Upper lobe of right lung (tissue), 1 donor: ENCODE data around the gene TRPM1. TPM values are rescaled to one million over a fixed set of nuclear protein-coding genes. Genes with fewer than 3 reads are reported as not detected.

Source experiments
- ATAC-seq: fragments of 200-7000 bp; cut with Tn5 transposase; one replicate; pipeline ENCODE4 v1.9.1; 2020; ENCODE audit warnings: mild to moderate bottlenecking, moderate library complexity
- DNase-seq: peaks from one replicate; pipeline ENCODE4 v3.0.0-alpha.2; 2020
- H3K27ac ChIP-seq: fragments of 200-600 bp; one replicate; pipeline ENCODE4 v1.8.0; 2022
- H3K27me3 ChIP-seq: fragments of 200-600 bp; one replicate; pipeline ENCODE4 v1.8.0; 2022; ENCODE audit warnings: mild to moderate bottlenecking
- H3K36me3 ChIP-seq: fragments of 200-600 bp; one replicate; pipeline ENCODE4 v1.8.0; 2022
- H3K4me1 ChIP-seq: fragments of 200-600 bp; one replicate; pipeline ENCODE4 v1.8.0; 2022
- H3K4me3 ChIP-seq: fragments of 200-600 bp; one replicate; pipeline ENCODE4 v1.8.0; 2022; ENCODE audit warnings: mild to moderate bottlenecking
- H3K9me3 ChIP-seq: fragments of 200-600 bp; one replicate; pipeline ENCODE4 v1.8.0; 2022
- intact Hi-C: fragments of 100-400 bp; cut with DNase I; formaldehyde crosslinking; loops from one replicate; pipeline ENCODE4 v1.11.0; 2022
- total RNA-seq: library from RNA; stranded (reverse); fragmentation: NEBNext Ultra II Directional; extraction: Animal tissue kit (Norgen Biotek cat#: 25700); gene quantifications from one replicate; pipeline ENCODE4 v1.2.1, GENCODE V29; 2021
- TF ChIP-seq, protein P1 (sequence below): fragments of 200-600 bp; IDR thresholded peaks from one replicate; pipeline ENCODE4 v1.8.0; 2022; ENCODE audit warnings: antibody characterized with exemption
- donor health status: DM: no; HTN: yes; CAD: no; lungs with severe emphysema.

Gene TRPM1
- total RNA-seq, 1 donor from 2014 or later, result not detected

DNA sequence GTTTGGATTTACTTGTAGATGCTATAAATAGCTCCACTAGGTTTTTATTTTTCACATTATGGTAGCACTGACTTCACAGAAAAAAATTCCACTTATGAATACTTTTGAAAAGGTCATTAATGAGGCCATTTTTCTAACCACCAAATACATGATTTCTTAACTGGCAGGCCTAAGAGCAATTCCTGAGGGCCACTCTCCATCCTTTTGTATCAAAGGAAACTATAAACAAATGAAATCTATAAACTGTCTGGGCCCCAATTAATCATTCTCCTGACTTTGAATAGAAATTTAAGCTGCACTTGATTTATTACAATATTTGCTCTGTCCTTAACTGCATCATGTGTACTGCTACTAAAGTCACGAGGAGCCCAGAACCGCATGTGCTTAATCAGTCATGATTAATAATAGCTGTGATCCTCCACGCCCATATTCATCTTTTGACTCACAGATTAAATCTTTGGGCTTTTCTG is 85.0 kb downstream of the TRPM1 start:
- no peaks in the 10 kb centered on the region for H3K36me3 ChIP-seq
- TF ChIP-seq, protein P1, sequence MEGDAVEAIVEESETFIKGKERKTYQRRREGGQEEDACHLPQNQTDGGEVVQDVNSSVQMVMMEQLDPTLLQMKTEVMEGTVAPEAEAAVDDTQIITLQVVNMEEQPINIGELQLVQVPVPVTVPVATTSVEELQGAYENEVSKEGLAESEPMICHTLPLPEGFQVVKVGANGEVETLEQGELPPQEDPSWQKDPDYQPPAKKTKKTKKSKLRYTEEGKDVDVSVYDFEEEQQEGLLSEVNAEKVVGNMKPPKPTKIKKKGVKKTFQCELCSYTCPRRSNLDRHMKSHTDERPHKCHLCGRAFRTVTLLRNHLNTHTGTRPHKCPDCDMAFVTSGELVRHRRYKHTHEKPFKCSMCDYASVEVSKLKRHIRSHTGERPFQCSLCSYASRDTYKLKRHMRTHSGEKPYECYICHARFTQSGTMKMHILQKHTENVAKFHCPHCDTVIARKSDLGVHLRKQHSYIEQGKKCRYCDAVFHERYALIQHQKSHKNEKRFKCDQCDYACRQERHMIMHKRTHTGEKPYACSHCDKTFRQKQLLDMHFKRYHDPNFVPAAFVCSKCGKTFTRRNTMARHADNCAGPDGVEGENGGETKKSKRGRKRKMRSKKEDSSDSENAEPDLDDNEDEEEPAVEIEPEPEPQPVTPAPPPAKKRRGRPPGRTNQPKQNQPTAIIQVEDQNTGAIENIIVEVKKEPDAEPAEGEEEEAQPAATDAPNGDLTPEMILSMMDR, result no peak
- ATAC-seq, result peak; percentile 40
- intact Hi-C loops, result no loop called here
- H3K27ac ChIP-seq, result no peak overlapping the region
- peaks cover 12% of the 10 kb centered on the region for H3K9me3 ChIP-seq
- no peaks in the 10 kb centered on the region for H3K27me3 ChIP-seq
- H3K4me1 ChIP-seq, result no peaks in the 10 kb centered on the region
- no peak for DNase-seq
- no peak overlapping the region for H3K4me3 ChIP-seq

DNA sequence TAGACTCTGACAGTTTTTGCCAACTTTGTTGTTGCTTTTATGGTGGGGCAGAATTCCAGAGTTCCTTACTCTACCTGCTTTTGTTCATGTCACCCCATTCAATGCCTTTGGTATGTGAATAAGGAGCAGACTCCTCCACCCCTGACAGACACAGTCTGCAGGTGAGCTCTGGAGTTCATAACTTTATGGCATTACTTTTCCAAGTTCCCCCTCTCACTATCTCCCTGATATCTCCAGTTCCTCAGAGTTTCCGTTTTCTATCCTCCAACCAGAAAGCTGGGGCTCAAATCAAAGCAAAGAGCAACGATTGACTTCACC is 87.0 kb downstream of the TRPM1 start:
- intact Hi-C loops, result no loop called here
- Histone ChIP-seq H3K4me3 (no peak overlapping the region), H3K4me1 (no peaks in the 10 kb centered on the region), H3K36me3 (no peaks in the 10 kb centered on the region), H3K27me3 (no peaks in the 10 kb centered on the region), H3K9me3 (peaks cover 12% of the 10 kb centered on the region), H3K27ac (peak overlapping the region; percentile 58)
- DNase-seq, result no peak
- TF ChIP-seq, protein P1, result no peak
- ATAC-seq, result no peak

DNA sequence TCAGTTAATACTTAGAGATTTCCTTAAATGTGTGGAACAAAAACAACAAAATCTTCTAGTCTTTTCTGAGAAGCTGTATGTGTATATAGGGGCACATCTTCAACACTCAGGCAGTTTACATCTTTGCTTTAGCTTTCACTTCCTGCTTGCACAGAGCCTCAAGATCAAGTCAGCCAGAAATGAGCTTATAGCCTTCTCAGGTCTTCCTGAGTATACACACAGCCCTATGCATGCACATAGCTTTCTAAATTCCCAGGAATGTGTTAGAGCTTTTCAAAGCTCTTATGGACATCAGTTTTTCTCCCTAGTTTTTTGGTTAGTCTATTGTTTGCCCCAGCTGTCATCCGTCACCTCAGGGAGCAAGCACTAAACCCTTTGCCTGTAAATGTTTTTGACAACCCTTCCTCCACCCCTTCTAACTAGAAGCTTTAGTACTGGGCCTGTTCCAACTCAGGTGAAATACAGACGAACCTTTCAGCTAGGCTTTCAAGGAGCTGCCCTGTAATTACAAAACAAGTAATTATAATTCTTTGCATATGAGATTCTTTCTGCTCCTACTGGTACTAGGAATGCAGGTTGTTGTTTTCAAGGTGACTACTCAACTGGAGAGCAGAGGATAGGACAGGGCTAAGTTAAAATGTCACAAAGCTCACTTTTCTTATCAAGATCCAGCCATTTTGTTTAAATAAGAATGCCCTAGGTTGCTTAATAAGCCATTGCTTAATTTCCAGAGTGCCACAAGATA is 87.5 kb downstream of the TRPM1 start:
- Histone ChIP-seq H3K36me3 (no peaks in the 10 kb centered on the region), H3K27me3 (no peaks in the 10 kb centered on the region), H3K4me1 (no peaks in the 10 kb centered on the region), H3K4me3 (no peak overlapping the region), H3K9me3 (peaks cover 12% of the 10 kb centered on the region), H3K27ac (peak overlapping the region; percentile 58)
- TF ChIP-seq, protein P1, result no peak
- ATAC-seq (peak; percentile 64), DNase-seq (no peak)
- intact Hi-C loops, result no loop called here

DNA sequence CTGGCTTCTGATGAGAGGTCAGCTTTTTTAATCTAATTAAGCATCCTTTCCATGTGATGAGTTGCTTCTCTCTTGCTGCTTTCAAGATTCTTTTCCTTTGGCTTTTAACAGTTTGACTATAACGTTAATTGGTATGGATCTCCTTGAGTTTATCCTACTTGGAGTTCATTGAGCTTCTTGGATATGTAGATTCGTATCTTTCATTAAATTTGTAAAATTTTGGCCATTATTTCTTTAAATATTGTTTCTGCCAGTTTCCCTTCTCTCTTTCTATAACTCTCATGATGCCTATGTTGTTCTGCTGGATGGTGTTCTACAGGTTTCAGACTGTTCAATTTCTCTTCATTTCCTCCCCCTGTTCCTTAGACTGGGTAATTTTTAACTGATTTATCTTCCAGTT is 89.1 kb downstream of the TRPM1 start:
- intact Hi-C loops, result no loop called here
- Histone ChIP-seq H3K9me3 (peaks cover 12% of the 10 kb centered on the region), H3K4me3 (no peak overlapping the region), H3K36me3 (no peaks in the 10 kb centered on the region), H3K27ac (no peak overlapping the region), H3K27me3 (no peaks in the 10 kb centered on the region), H3K4me1 (no peaks in the 10 kb centered on the region)
- TF ChIP-seq, protein P1, result no peak
- ATAC-seq (no peak), DNase-seq (no peak)

DNA sequence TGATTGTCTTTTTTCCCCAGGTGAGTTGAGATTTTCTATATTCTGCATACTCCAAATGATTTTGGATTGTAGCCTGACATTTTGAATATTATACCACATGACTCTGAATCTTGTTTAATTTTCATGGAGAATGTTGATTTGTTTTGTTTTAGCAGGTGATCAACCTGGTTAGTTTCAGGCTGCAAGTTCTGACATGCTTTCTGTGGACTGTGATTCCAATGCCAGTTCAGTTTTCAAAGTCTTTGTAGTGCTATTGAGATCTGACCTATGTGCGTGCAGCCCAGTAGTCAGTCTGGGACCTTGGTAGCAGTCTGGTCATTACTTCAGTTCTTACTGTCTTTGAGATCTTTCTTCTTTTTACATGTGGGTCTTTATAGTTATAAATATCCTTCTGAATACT is 91.5 kb downstream of the TRPM1 start:
- Histone ChIP-seq H3K9me3 (peaks cover 12% of the 10 kb centered on the region), H3K4me3 (no peak overlapping the region), H3K36me3 (no peaks in the 10 kb centered on the region), H3K27me3 (no peaks in the 10 kb centered on the region), H3K27ac (no peak overlapping the region), H3K4me1 (no peaks in the 10 kb centered on the region)
- DNase-seq, result no peak
- TF ChIP-seq, protein P1, result no peak
- intact Hi-C loops, result no loop called here
- ATAC-seq, result no peak
